ENCODE measurements around the gene RORB.

RORB gene

DNA sequence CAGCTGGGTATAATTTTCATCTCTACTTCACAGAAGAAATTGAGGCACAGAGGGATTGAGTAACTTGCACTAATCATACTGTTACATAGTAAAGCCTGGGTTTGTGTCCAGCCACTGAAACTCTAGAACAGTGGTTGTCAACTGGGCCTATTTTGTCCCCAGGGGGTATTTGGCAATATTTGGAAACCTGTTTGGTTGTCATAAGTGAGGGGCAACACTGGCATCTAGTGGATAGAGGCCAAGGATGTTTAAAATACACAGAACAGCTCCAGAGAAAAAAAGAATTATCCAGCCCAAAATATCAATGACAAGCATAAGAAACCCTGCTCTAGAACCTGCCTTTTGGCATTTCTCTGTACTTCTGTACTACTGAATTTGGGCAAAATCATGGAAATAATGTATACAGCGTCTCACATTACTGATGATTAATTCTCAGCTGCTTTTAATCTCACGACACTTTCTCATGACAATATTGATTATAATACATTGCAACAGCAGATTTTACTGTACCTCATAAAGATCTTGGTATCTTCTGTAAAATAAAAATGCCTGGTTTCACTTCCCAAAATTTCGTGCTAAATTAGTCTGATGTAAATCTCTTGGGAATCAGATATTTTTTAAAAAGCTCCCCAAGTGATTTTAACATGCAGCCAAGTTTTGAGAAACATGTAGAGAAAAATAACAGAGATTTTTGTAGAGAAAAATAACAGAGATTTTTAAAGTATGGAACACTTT lies 112.7 kb downstream of the RORB start:
- TF ChIP-seq, protein P1, sequence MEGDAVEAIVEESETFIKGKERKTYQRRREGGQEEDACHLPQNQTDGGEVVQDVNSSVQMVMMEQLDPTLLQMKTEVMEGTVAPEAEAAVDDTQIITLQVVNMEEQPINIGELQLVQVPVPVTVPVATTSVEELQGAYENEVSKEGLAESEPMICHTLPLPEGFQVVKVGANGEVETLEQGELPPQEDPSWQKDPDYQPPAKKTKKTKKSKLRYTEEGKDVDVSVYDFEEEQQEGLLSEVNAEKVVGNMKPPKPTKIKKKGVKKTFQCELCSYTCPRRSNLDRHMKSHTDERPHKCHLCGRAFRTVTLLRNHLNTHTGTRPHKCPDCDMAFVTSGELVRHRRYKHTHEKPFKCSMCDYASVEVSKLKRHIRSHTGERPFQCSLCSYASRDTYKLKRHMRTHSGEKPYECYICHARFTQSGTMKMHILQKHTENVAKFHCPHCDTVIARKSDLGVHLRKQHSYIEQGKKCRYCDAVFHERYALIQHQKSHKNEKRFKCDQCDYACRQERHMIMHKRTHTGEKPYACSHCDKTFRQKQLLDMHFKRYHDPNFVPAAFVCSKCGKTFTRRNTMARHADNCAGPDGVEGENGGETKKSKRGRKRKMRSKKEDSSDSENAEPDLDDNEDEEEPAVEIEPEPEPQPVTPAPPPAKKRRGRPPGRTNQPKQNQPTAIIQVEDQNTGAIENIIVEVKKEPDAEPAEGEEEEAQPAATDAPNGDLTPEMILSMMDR (IDR thresholded peaks at IDR 0.05; ENCODE audit: low read depth, low read length): no peak
- peak in 1 of 2 donors; percentile 1 for DNase-seq (ENCODE audit: low read depth in 2 of 2)

DNA sequence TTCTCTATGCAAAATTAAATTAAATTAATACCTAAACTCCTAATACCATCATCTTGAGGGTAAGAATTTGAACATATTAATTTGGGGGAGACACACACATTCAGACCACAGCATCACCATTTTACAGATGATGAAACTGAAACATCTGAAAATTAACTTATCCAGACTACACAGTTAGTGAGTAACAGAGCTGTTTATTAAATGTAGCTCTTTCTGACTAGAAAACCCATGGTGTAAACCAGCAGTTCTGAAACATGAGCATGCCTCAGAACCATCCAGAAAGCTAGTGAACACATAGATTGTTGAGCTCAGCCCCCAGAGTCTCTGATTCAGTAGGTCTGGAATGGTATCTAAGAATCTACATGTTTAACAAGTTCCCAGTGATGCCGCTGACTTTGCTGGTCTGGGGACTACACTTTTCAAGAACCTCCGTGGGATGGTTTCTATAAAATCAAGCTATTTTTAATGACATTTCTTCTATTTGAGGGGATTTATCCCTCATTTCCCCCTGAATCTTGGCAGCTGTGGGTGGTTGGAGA lies 113.5 kb downstream of the RORB start:
- DNase-seq (ENCODE audit: low read depth in 2 of 2): no peak
- TF ChIP-seq, protein P1 (IDR thresholded peaks at IDR 0.05; ENCODE audit: low read depth, low read length): no peak
- no peak overlapping the region for H3K4me3 ChIP-seq (replicated peaks in 1 of 2; ENCODE audit: low read depth in 2 of 2, low read length in 2 of 2)

More for the DNA sequence above, 112.7 kb downstream of the RORB start:
- H3K4me3 ChIP-seq (replicated peaks in 1 of 2; ENCODE audit: low read depth in 2 of 2, low read length in 2 of 2): no peak overlapping the region

DNA sequence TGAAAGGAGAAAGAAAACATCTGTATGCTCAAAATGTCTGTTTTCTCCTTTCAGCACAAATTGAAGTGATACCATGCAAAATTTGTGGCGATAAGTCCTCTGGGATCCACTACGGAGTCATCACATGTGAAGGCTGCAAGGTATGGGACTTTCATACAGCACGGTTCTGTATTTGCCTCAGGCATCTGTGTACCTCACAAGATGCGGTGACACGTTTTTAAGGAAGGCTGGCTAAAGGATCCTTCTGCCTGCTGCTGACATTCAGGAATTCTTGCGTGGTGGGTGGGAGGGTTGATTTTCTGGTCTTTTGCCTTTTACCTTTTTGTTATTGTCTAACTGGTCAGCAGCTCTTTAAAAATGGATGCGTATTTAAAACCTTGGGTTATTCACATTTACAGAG lies 133.1 kb downstream of the RORB start:
- TF ChIP-seq, protein P1 (IDR thresholded peaks at IDR 0.05; ENCODE audit: low read depth, low read length): no peak
- no peak overlapping the region for H3K4me3 ChIP-seq (replicated peaks in 1 of 2; ENCODE audit: low read depth in 2 of 2, low read length in 2 of 2)
- DNase-seq (ENCODE audit: low read depth in 2 of 2): no peak

DNA sequence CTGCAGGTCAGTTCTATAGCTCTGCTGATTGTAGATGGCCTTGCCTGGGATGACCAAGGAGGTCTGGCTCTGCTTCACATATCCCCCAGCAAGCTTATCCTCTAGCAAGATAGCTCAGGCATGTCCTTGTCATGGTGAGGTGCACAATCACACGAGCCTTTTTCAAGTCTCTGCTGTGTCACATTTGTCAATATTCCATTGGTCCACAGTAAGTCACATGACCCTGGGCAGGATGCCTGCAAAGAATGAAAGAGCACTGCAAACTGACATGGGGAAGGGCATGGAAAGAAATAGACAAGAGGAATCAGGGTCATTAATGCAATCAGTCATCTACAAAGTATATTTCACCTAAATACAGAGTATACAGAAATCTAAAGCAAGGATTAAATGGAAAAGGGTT lies 142.0 kb downstream of the RORB start:
- TF ChIP-seq, protein P1 (IDR thresholded peaks at IDR 0.05; ENCODE audit: low read depth, low read length): no peak
- no peak for DNase-seq (ENCODE audit: low read depth in 2 of 2)

DNA sequence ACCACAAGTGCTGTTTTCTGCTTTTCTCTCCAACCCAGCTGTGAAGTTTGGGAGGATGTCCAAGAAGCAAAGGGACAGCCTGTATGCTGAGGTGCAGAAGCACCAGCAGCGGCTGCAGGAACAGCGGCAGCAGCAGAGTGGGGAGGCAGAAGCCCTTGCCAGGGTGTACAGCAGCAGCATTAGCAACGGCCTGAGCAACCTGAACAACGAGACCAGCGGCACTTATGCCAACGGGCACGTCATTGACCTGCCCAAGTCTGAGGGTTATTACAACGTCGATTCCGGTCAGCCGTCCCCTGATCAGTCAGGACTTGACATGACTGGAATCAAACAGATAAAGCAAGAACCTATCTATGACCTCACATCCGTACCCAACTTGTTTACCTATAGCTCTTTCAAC lies 145.2 kb downstream of the RORB start:
- DNase-seq (ENCODE audit: low read depth in 2 of 2): no peak
- H3K4me3 ChIP-seq (replicated peaks in 1 of 2; ENCODE audit: low read depth in 2 of 2, low read length in 2 of 2): no peak overlapping the region
- TF ChIP-seq, protein P1 (IDR thresholded peaks at IDR 0.05; ENCODE audit: low read depth, low read length): no peak

More for the DNA sequence above, 142.0 kb downstream of the RORB start:
- no peak overlapping the region for H3K4me3 ChIP-seq (replicated peaks in 1 of 2; ENCODE audit: low read depth in 2 of 2, low read length in 2 of 2)

DNA sequence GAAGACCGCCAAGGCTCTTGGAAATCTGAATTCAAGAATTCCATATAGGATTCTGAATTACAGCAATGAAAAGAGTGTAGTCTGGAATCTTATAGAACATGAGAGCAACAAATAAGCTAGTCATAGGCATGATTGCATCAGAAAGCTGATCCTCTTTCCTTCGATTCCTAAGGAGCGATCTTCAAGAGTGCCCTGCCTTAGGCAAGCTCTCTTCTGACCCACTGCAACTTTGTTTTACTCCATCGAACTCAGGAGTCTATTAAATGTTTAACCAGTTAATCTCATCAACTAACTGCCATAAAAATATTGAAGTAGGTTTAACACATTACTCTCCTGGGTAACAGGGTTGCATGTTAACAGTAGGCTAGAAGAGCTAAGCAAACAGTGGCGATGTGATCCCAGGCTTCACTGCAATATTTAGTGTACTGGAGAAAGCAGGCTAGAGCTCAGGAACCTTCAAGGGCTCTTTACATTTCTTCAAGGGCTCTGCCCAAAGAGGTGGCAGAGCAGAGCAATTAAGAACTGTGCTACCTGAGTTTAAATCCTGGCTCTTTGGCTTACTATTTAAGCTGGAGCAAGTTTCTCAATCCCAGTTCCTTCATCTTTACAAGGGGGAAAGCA lies 146.3 kb downstream of the RORB start:
- no peak overlapping the region for H3K4me3 ChIP-seq (replicated peaks in 1 of 2; ENCODE audit: low read depth in 2 of 2, low read length in 2 of 2)
- TF ChIP-seq, protein P1 (IDR thresholded peaks at IDR 0.05; ENCODE audit: low read depth, low read length): no peak
- no peak for DNase-seq (ENCODE audit: low read depth in 2 of 2)

Measured in cardiac fibroblast (primary cell).